Measurements from ENCODE around the gene ITPR1. TPM values are rescaled to one million over a fixed set of nuclear protein-coding genes. Genes with fewer than 3 reads are reported as not detected.

The ITPR1 gene
- total RNA-seq, 1 experiment from 2014 or later: 11.3 TPM

GRCh38 chr3:4496087-4496452, 2.9 kb downstream of the ITPR1 start:
- no peaks in the 10 kb centered on the region for H3K36me3 ChIP-seq (ENCODE audit: low read depth)
- intact Hi-C loops (cut with micrococcal nuclease; ENCODE audit: unreplicated experiment): loop anchor here (10.0 kb wide), 1 partner anchor 141 kb away; no protein-coding TSS in a partner anchor
- BruUV-seq (replicated peaks): no TSS peak
- no peaks in the 10 kb centered on the region for H3K9me3 ChIP-seq (ENCODE audit: insufficient read depth, low read depth)
- H3K9me2 ChIP-seq (ENCODE audit: insufficient read depth): no peaks in the 10 kb centered on the region
- H3K79me2 ChIP-seq (ENCODE audit: low read depth): no peaks in the 10 kb centered on the region
- ChIA-PET CTCF (no interaction called here), POLR2A (ENCODE audit: unreplicated experiment) (interaction anchor here (0.6 kb wide), 1 partner anchor 69 kb away, joined by 3 read pairs; no protein-coding TSS in a partner anchor)
- no peak overlapping the region for H3K27ac ChIP-seq
- H3F3A ChIP-seq (ENCODE audit: insufficient read depth, low read depth): no peaks in the 10 kb centered on the region
- H3K27me3 ChIP-seq (ENCODE audit: insufficient read depth, low read depth): no peaks in the 10 kb centered on the region
- H3K4me1 ChIP-seq (replicated peaks; ENCODE audit: insufficient read depth): peaks cover 4% of the 10 kb centered on the region; the same call in 1 of the 2 replicates
- H2AFZ ChIP-seq: no peak overlapping the region
- no peaks in the 10 kb centered on the region for H4K20me1 ChIP-seq (ENCODE audit: insufficient read depth)
- H3K4me2 ChIP-seq: no peak overlapping the region
- H3K4me3 ChIP-seq: no peak overlapping the region
- no peak for TF ChIP-seq CTCF (conservative IDR thresholded peaks at IDR 0.05)
- TF ChIP-seq EZH2 (IDR thresholded peaks at IDR 0.05; ENCODE audit: low read depth): no peak
- DNase-seq: no peak

GRCh38 chr3:4497005-4497692, 4.0 kb downstream of the ITPR1 start:
- Histone ChIP-seq H3K36me3 (ENCODE audit: low read depth) (no peaks in the 10 kb centered on the region), H3F3A (ENCODE audit: insufficient read depth, low read depth) (no peaks in the 10 kb centered on the region), H3K4me2 (no peak overlapping the region), H3K9me2 (ENCODE audit: insufficient read depth) (no peaks in the 10 kb centered on the region), H3K4me1 (replicated peaks; ENCODE audit: insufficient read depth) (no peaks in the 10 kb centered on the region), H3K27me3 (ENCODE audit: insufficient read depth, low read depth) (no peaks in the 10 kb centered on the region), H3K79me2 (ENCODE audit: low read depth) (no peaks in the 10 kb centered on the region), H4K20me1 (ENCODE audit: insufficient read depth) (no peaks in the 10 kb centered on the region), H3K27ac (no peak overlapping the region), H2AFZ (no peak overlapping the region), H3K9me3 (ENCODE audit: insufficient read depth, low read depth) (no peaks in the 10 kb centered on the region), H3K4me3 (no peak overlapping the region)
- DNase-seq: no peak
- CTCF ChIA-PET: no interaction called here
- TF ChIP-seq CTCF (conservative IDR thresholded peaks at IDR 0.05) (no peak), EZH2 (IDR thresholded peaks at IDR 0.05; ENCODE audit: low read depth) (no peak)
- POLR2A ChIA-PET (ENCODE audit: unreplicated experiment): no interaction called here
- intact Hi-C loops (cut with micrococcal nuclease; ENCODE audit: unreplicated experiment): loop anchor here (10.0 kb wide), 1 partner anchor 142 kb away; no protein-coding TSS in a partner anchor
- BruUV-seq (replicated peaks): no TSS peak

GRCh38 chr3:4497843-4498324, 4.7 kb downstream of the ITPR1 start:
- TF ChIP-seq EZH2 (IDR thresholded peaks at IDR 0.05; ENCODE audit: low read depth) (no peak), CTCF (conservative IDR thresholded peaks at IDR 0.05) (no peak)
- H4K20me1 ChIP-seq (ENCODE audit: insufficient read depth): no peaks in the 10 kb centered on the region
- no peak overlapping the region for H2AFZ ChIP-seq
- intact Hi-C loops (cut with micrococcal nuclease; ENCODE audit: unreplicated experiment): loop anchor here (10.0 kb wide), 1 partner anchor 143 kb away; no protein-coding TSS in a partner anchor
- H3K4me2 ChIP-seq: no peak overlapping the region
- ChIA-PET CTCF (no interaction called here), POLR2A (ENCODE audit: unreplicated experiment) (no interaction called here)
- DNase-seq: no peak
- no peaks in the 10 kb centered on the region for H3K27me3 ChIP-seq (ENCODE audit: insufficient read depth, low read depth)
- H3K9me2 ChIP-seq (ENCODE audit: insufficient read depth): no peaks in the 10 kb centered on the region
- no peaks in the 10 kb centered on the region for H3K9me3 ChIP-seq (ENCODE audit: insufficient read depth, low read depth)
- H3K4me1 ChIP-seq (replicated peaks; ENCODE audit: insufficient read depth): no peaks in the 10 kb centered on the region
- no peaks in the 10 kb centered on the region for H3K79me2 ChIP-seq (ENCODE audit: low read depth)
- no TSS peak for BruUV-seq (replicated peaks)
- no peak overlapping the region for H3K4me3 ChIP-seq
- no peak overlapping the region for H3K27ac ChIP-seq
- H3K36me3 ChIP-seq (ENCODE audit: low read depth): no peaks in the 10 kb centered on the region
- H3F3A ChIP-seq (ENCODE audit: insufficient read depth, low read depth): no peaks in the 10 kb centered on the region

All from PC-9 (cell line).